NCI-H1930 (cell line): Measurements from ENCODE around the gene CXCL9.
"Not testable (repeated sequence)": the region's sequence is repeated elsewhere in the genome, so short reads cannot be mapped to it uniquely, and the experiment has no call there.

Experiments used
- DNase-seq, 2 experiments: peaks; one replicate each; lab custom pipeline; 2025; lab: John Stamatoyannopoulos, UW

The CXCL9 gene

DNA sequence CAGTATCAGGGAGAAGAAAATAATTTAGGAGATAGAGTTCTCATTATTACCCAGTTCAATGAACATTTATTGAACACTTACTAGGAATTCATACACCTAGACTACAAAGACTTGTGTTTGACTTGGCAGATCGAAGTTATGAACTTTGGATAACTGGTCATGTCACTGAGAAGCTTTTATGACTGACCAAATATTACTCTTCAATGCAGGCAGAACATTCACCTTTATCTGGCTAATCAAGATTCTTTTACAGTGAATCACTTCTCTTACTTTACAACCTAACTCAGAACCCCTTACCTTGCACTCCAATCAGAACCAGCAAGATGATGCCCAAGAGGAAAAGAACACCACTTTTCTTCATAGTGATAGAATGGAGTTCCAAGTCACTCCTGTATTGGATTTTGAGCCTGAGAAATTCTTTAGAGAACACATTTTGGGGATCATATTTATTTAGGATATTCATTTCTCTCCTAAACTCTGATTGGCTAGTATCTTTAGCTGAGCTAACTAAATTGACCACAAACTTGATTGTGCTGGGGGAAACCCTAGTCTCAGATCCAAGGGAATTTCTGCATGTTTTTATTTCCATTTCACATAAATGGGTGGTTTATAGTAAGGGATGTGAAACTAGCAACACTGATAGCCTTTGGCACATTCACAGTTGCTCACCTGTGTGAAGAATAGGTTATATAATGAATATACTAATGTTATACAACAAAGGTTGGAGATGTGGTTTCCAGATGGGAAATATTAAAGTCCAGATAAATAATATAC is at the start of gene CXCL9:
TSS of gene CXCL9 (minus strand) at position 421 of the 774 bp plus-strand sequence. CDS start at position 361, 60 bp downstream.
- no peak for DNase-seq

GRCh38 chr4:76055421-76055820 is 48.1 kb upstream of the CXCL9 start:
- DNase-seq: no peak

DNA sequence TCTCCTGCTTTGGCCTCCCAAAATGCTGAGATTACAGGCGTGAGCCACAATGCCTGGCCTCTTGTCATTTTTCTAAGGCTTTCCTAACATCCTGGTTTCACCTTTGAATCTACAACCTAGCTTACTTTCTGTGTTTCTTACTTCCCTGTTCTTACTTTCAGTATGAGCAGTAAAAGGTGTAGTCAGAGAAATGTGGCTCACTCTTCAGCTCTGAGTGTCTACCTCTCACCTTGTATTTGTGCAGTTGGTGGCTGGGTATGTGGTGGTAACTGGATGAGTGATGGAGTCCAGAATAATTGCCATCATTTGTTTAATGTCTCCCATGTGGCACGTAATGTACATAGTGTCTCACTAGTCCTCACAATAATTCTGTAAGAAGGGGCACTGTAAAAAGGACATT is 47.7 kb upstream of the CXCL9 start:
- DNase-seq: no peak

DNA sequence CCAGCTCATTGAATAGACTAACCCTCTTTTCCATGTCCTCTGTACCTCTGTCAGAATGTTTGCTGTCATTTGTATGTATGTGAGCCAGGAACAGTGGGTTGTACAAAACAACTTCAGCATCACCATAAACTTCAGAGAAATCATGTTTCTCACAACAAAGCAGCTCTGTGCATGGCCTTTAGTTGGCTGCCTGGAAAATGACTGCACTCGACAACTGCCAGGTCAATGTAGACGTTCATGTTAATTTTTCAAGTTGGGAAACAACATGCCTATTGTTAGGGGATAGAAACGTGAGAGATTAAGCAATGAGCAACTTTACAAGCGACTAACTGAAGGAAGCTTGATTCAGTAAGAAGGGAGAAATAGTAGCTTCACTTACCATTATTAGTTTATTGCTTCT is 46.4 kb upstream of the CXCL9 start:
- no peak for DNase-seq

GRCh38 chr4:76050560-76051050 is 43.3 kb upstream of the CXCL9 start:
- DNase-seq: not testable (repeated sequence)

DNA sequence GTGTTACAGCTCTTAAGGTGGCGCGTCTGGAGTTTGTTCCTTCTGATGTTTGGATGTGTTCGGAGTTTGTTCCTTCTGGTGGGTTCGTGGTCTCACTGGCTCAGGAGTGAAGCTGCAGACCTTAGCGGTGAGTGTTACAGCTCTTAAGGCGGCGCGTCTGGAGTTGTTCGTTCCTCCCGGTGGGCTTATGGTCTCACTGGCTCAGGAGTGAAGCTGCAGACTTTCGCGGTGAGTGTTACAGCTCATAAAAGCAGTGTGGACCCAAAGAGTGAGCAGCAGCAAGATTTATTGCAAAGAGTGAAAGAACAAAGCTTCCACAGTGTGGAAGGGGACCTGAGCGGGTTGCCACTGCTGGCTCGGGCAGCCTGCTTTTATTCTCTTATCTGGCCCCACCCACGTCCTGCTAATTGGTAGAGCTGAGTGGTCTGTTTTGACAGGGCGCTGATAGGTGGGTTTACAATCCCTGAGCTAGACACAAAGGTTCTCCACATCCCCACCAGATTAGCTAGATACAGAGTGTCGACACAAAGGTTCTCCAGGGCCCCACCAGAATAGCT is 42.6 kb upstream of the CXCL9 start:
- not testable (repeated sequence) for DNase-seq

DNA sequence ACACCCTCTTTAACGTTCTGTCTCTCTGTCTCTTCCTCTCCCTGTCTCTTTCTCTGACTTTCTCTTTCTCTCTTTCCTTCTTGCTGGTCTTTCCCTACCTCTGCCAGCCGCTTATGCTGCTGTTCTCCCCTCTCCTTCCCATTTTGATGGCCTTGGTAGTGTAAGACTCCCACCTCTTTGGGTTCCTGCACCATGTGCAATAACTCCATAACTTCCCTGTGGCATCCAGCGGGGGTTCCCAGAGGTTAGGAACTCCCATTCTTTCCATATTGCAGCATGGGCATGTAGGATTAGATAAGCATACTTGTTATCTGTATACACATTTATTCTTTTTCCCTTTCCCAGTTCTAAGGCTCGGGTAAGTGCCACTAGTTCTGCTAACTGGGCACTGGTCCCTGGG is 37.4 kb upstream of the CXCL9 start:
- DNase-seq: not testable (repeated sequence)

DNA sequence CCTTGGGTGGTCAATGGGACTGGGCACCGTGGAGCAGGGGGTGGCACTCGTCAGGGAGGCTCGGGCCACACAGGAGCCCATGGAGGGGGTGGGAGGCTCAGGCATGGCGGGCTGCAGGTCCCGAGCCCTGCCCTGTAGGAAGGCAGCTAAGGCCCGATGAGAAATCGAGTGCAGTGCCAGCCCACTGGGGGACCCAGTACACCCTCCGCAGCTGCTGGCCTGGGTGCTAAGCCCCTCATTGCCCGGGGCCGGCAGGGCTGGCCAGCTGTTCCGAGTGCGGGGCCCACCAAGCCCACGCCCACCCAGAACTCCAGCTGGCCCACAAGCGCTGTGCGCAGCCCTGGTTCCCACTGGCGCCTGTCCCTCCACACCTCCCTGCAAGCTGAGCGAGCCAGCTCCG is 36.0 kb upstream of the CXCL9 start:
- not testable (repeated sequence) for DNase-seq

- DNase-seq: not testable (repeated sequence)
Measured at GRCh38 chr4:76042241-76042998, 35.1 kb upstream of the CXCL9 start.

GRCh38 chr4:76036855-76037254 is 29.5 kb upstream of the CXCL9 start:
- no peak for DNase-seq

DNA sequence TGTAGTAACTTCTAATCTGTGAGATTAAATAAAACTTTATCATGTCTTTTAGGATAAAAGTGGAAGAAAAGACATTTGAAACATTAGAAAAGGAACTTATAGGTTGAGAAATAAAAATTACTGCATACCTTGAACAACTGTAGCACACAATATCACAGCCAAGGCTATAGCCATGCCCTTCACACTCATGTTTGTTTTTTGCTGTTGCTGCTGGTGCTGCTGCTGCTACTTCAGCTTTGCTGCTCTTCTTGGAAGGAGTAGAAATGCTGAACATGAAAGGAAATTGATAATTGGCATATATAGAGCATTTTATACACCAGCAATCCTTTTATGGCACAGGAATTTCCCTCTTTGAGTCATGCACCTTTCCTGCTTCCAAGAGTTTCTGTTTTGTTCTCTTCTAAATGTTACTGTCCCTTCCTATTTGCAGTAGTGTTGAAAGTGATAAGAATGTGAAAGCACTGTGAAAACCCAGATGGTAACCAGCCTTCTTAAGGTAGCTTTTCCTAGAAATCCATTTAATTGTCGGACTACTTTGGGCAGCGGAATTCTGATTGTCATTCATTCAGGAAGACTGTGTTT is 28.6 kb upstream of the CXCL9 start, which contains the start of gene CXCL11:
TSS of gene CXCL11 (minus strand) at position 272 of the 582 bp plus-strand sequence. CDS start at position 189, 83 bp downstream.
- no peak for DNase-seq

DNA sequence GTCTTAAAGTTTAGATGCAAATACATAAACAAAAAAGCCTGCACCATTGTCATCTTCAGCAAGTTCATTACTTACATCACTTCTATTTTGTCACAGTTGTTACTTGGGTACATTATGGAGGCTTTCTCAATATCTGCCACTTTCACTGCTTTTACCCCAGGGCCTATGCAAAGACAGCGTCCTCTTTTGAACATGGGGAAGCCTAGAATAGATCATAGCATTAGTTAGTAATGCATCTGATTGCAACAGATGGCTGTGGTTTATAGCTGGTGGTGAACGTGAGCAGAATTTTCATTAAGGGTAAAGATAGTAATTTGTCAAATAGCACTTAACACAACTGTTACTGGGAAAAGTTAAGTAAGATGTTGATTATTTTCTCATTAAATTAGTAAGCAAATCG is 27.8 kb upstream of the CXCL9 start:
- DNase-seq: no peak

- DNase-seq: no peak
Measured at GRCh38 chr4:76029300-76029699, 22.0 kb upstream of the CXCL9 start.

DNA sequence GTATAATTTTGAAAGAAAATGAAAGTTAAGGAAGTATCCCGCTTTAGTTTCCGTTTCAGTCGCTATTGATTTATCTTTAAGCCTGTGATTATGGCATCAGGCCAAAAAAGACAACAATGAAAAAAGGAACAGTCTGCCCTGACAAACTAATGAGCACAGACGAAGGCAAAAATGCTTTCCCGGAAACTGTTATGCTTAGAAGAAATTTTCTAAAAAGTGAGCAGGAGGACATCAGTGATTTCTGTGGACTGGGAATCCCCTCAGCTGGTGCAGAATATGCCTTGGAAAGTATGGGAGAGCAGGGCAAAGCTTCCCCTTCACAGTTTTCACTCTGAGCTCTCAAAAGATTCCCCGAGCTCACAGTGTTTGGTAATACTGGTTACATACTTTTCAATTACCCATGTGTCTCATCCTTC is 21.0 kb upstream of the CXCL9 start:
- no peak for DNase-seq

GRCh38 chr4:76024065-76024464 is 16.8 kb upstream of the CXCL9 start:
- no peak for DNase-seq

DNA sequence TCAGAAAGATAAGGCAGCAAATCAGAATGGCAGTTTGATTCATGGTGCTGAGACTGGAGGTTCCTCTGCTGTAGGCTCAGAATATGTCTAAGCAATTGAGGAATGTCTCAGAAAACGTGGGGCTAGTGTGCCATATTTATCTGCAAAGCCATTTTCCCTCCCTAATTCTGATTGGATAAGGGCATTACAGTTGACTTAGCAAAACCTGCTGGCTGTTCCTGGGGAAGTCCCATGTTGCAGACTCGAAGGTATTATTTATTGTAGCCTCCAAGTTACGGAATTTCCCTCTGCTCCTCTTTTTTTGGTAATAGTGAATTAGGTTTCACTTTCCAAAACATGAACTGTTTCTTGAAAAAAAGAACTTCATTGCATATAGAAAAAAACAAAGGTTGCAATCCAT is 16.1 kb upstream of the CXCL9 start, which contains the start of gene CXCL10:
TSS of gene CXCL10 (minus strand) at position 109 of the 400 bp plus-strand sequence. CDS start at position 43, 66 bp downstream.
- no peak for DNase-seq

GRCh38 chr4:76022677-76023076 is 15.4 kb upstream of the CXCL9 start:
- no peak for DNase-seq

DNA sequence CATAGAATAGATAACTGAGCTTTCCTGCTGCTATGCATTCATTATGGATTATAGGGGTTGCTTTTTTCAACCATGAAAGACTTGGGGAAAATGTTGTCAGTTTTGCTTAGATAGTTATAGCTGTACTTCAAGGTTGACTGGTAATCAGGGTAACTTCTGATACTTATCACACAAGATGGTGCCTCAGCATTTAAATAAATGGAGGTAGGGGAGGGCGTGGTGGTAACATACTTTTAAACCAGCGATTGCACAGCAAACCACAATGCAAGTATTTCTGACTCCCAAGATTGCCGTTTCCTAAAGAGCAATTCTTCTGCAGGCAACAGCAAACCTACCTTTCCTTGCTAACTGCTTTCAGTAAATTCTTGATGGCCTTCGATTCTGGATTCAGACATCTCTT is 14.7 kb upstream of the CXCL9 start:
- no peak for DNase-seq

DNA sequence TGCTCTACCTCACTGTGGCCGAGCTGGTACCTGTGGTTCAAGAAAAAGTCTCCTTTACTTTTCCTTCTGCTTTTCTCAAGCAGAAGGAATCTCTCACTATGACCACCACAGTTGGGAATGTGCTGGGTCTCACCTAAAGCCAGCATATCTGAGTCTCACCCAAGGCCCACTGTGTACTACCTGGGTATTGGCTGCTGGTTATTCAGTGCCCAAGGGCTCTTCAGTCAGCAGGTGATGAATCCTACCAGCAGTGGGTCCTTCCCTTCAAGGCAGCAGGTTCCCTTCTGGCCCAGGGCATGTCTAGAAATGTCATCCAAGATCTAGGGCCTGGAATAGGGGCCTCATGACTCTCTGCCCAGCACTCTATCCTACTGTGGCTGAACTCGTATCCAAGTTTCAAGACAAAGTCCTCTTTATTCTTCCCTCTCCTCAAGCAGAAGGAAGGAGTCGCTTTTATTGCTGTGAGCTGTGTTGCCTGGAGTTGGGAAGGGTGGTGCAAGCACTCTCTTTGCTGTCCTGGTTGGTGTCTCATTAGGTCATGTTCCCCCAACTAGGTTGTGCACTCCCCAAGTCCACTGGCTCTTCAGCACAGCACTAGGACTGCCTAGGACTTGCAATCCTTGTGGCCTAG is 9.9 kb upstream of the CXCL9 start:
- DNase-seq: no peak

GRCh38 chr4:76016393-76016792 is 9.1 kb upstream of the CXCL9 start:
- no peak for DNase-seq

DNA sequence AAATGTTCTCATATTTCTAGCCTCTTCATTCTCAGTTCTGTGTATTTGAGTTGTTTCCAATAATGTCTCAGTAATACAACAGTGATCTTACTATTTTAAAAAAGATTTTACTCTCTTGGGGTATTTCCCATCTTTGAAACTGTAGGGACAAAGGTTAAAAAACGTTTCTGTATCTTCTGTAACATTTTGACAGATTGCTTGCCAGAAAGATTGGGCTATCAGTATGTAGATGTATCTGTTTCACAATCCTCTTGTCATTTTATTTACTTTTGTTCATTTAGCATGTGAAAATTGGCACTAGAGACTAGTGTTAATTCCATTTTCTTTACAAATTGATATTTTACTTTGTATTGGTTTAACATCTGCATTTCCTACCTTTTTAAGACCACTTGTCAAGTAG is 6.2 kb upstream of the CXCL9 start:
- no peak for DNase-seq

- DNase-seq: no peak
Measured at GRCh38 chr4:76012388-76012801, 5.1 kb upstream of the CXCL9 start.
